ENCODE results near the gene WWC2.

GRCh38 chr4:183327827-183328226 lies 228.8 kb downstream of the WWC2 start:
- TF ChIP-seq CTCF (IDR thresholded peaks at IDR 0.05) (no peak), POLR2A (IDR thresholded peaks at IDR 0.05) (no peak)

All from esophagus squamous epithelium (tissue), 4 donors.